Skeletal muscle cell (primary cell): Measurements from ENCODE around the gene TBC1D22A.

Experiments used
- DNase-seq: peaks from one replicate; pipeline ENCODE4 v3.0.0-alpha.2; 2010; ENCODE audit warnings: low read depth
- H3K4me3 ChIP-seq: 2 replicates; pipeline ENCODE4 v1.5.1; 2011; ENCODE audit warnings: low read depth, mild to moderate bottlenecking, control low read depth, low read length, moderate library complexity

The TBC1D22A gene

GRCh38 chr22:47006869-47007268 lies 244.4 kb downstream of the TBC1D22A start:
- DNase-seq: no peak
- H3K4me3 ChIP-seq: no peak overlapping the region

DNA sequence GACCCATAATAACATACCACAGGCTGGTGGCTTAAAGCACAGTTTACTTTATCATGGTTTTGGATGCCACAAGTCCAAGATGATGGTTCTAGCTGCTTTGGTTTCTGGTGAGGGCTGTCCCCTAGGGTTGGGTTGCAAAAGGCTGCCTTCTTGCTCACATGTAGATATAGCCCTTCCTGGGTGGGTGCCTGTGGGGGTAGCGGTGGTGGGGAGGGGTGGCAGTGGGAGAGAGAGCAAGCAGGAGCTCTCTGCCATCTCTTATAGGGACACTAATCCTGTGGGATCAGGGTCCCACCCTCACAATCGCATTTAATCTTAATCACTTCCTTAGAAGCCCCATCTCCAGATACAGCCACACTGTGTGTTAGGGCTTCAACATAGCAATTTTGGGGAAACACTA lies 245.0 kb downstream of the TBC1D22A start:
- H3K4me3 ChIP-seq: no peak overlapping the region
- DNase-seq: no peak

DNA sequence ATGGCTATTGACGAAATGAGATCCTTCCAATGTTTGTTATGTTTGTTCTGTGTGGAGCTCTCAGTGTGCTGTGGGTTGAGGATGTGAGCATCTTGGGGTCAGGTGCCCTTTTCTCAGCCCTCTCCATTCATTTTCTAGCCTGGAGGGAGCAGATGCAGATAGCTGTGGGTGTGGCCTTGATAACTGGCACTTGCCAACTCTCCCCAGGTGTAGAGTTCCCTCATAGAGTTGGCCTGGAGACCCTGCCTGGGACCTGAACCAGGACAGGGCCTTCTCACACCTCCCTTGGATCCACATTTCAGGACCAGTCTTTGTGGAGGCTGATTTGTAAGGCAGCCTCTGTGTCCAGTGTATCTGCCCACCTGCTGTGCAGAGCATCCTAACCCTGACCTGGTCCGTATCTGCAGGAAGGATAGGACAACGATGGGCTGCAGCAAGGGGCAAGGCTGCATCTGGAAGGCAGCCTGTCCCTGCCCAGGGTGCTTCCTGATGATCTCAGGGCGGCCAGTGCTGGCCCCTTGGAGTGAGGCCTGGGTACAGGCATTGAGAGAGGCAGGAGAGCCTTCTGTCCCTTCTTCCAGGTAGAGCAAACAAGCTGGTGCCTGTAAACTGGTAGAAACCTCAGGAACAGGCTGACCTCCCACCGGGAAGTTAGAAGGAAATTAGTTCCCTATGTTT lies 245.9 kb downstream of the TBC1D22A start:
- no peak overlapping the region for H3K4me3 ChIP-seq
- no peak for DNase-seq

GRCh38 chr22:47009304-47010101 lies 247.1 kb downstream of the TBC1D22A start:
- no peak for DNase-seq
- no peak overlapping the region for H3K4me3 ChIP-seq

DNA sequence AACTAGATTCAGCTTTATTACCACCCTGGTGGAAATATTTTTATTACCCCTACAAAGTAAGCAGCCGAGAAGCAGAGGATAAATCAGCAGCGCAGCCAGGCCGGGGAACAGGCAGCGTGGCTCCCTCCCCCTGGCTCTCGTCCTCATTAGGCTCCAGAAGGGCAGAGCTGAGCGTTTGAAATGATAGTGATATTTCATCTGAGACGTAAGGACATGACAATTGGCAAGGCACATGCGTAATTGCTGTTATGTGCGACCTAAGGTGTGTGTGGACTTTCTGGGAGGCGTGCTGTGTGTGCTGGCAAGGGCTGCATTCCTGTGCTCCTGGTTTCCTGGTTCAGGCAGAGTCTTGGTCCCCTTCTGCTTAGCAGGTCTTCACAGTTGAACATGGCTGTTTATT lies 247.8 kb downstream of the TBC1D22A start:
- DNase-seq: no peak
- H3K4me3 ChIP-seq: no peak overlapping the region

- DNase-seq: no peak
- H3K4me3 ChIP-seq: no peak overlapping the region
Observed at GRCh38 chr22:47011131-47011858, 248.8 kb downstream of the TBC1D22A start.

- H3K4me3 ChIP-seq: no peak overlapping the region
- no peak for DNase-seq
Observed at GRCh38 chr22:47011859-47012258, 249.4 kb downstream of the TBC1D22A start.

DNA sequence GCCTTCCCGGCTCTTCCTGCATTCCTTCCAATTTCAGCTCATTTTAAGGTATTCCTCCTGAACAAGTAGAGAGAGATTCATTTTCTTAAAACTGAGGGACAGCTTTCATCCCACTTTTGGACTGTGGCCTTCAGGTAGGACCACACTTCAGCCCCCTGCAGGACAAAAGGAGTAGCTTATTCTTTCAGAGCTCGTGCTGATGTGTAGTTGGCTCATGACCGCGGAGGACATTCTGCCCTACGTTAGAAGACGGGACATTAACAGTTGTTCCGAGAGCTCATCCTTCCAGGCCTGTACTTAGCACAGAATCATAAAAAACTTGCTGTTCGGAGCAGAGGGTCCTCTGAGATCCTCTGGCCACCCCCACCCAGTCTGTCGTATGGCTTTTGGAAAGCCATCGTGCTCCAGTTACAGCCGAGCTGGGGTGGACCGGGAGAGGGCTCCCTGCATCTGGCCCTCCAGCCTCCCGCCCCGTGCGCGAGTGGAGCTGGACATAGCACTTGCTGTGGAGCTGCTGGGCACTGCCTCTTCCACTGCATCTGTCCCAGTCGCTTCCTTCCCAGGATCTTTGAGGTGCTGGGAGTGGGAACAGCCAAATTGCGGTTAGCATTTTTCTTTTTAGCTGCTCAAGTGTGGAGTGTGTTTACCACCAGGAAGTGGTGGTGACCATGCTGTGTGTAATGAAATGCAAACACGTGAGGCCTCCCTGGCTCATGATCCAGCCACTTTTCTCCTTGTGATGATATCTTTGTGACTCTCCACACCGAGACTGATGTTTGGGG lies 250.3 kb downstream of the TBC1D22A start:
- DNase-seq: peak; percentile 2
- no peak overlapping the region for H3K4me3 ChIP-seq

GRCh38 chr22:47013861-47014635 lies 251.6 kb downstream of the TBC1D22A start:
- no peak overlapping the region for H3K4me3 ChIP-seq
- DNase-seq: no peak

- H3K4me3 ChIP-seq: no peak overlapping the region
- DNase-seq: no peak
Observed at GRCh38 chr22:47014636-47015345, 252.3 kb downstream of the TBC1D22A start.

DNA sequence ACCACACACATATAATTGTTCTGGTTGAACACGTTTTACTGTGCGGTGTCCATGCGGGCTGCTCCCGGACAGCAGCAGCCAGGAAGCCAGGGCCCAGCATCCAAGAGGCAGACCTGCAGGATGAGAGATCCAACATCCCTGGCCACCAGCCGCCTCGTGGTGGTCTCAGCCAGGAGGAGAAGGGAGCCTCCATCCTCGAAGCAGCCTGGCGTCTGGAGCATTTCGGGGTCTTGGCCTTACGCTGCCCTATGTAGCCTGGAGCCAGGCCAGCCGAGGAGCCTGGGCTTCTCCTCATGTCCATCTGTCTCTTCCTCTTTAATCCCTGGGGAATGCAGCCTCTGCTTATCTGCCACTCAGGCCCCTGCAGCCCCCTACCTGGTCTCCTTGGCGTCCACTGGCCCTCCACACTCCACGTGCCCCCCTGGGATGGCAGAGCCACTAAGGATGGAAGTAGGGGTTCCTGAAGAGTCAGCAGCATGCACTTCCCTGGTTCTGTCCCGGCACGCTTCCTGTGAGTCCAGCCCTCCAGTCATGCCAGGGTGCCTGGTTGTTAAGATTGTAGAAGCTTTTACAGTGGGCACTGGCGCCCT lies 253.2 kb downstream of the TBC1D22A start:
- no peak overlapping the region for H3K4me3 ChIP-seq
- DNase-seq: no peak

DNA sequence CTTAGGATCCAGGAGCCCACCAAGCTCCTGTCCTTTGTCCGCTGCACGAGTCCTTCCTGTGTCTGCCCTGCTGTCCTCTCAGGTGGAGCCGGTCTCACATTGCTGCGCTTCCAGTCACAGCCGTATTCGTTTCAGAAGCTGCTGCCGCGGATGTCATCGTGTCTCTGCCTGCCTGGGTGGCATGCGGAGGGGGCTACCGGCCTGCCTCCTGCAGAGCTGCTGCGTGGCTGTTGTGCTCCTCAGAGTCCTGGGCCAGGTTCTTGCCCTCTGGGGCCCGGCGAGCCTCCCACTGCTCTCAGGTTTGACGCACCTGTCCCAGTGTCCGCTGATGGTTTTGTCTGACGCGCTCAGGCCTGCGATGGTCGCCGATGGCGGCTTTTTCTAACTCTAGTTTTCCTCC lies 254.2 kb downstream of the TBC1D22A start:
- DNase-seq: no peak

GRCh38 chr22:47017245-47017644 lies 254.8 kb downstream of the TBC1D22A start:
- no peak for DNase-seq

More for the DNA sequence above, 254.2 kb downstream of the TBC1D22A start:
- no peak overlapping the region for H3K4me3 ChIP-seq

GRCh38 chr22:47018010-47018910 lies 255.8 kb downstream of the TBC1D22A start:
- no peak overlapping the region for H3K4me3 ChIP-seq
- no peak for DNase-seq

More at GRCh38 chr22:47017245-47017644, 254.8 kb downstream of the TBC1D22A start:
- H3K4me3 ChIP-seq: no peak overlapping the region

- DNase-seq: no peak
- no peak overlapping the region for H3K4me3 ChIP-seq
Observed at GRCh38 chr22:47019012-47019790, 256.8 kb downstream of the TBC1D22A start.

DNA sequence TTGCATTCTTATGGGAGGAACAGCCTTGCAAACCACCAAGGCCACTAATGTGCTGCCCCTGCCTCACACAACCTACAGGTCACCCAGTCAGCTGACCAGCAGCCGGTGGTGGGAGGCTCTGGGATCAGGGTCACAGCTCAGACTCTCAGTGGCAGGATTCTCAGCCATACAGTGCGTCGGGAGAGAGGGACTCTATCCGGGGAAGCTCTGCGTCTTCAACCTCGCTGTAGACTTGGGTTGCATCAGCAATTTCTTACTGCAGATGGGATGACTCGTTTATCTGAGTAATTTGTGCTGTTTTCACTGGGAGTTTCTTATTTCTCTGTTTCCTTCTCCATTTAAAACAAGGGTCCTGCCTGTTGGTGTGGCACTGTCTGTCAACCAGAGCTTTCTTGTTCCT lies 257.7 kb downstream of the TBC1D22A start:
- DNase-seq: peak; percentile 10
- H3K4me3 ChIP-seq: no peak overlapping the region
